ENCODE data around the gene EFCAB13.

EFCAB13 gene

DNA sequence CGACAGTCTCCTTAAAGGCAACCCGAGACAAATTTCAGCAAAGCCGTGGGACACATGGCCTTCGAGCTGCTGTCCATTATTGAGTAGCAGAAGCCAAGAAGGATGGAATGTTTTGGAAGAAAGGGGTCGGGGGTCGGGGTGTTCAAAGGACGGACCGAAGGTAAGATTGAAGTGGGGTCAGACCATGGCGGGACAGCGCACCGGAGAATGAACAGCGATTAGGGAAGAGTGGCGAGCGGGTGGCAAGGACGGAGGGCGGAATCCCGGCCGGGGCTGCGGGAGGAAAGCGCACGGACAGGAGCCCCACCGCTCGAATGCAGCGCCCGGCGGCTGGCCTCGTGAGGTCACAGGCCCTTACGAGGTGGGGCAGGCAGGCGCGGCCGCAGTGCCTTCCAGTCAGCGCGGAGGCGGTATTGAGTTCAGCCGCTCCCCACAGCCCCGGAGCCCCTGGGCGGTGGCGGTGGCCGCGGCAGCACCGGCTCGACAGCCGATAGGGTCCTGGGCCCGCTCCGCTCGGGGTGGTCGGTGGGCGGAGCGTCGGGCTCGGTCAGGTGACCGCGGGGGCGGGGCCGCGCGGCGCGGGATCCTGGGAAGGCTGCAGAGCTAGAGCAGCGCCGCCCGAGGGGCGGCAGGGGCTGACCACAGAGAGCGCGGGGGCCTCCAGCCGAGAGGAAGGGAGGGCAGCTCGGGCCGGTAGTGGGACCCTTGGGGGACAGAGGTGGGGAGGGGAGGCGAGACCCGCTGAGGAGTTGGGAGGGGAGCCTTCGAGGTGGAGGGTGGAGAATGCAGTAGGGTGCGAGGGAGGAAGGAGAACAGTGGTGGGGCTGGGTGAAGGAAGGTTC is at the start of gene EFCAB13 (continued):
- TF ChIP-seq ZNF324 (tag by site-specific recombination; IDR thresholded peaks at IDR 0.05): peak; percentile 62
- peak; percentile 54; the same call in 1 of the 2 replicates for TF ChIP-seq KLF8 (tag by site-specific recombination; IDR thresholded peaks at IDR 0.05)
- TF ChIP-seq, protein P1, sequence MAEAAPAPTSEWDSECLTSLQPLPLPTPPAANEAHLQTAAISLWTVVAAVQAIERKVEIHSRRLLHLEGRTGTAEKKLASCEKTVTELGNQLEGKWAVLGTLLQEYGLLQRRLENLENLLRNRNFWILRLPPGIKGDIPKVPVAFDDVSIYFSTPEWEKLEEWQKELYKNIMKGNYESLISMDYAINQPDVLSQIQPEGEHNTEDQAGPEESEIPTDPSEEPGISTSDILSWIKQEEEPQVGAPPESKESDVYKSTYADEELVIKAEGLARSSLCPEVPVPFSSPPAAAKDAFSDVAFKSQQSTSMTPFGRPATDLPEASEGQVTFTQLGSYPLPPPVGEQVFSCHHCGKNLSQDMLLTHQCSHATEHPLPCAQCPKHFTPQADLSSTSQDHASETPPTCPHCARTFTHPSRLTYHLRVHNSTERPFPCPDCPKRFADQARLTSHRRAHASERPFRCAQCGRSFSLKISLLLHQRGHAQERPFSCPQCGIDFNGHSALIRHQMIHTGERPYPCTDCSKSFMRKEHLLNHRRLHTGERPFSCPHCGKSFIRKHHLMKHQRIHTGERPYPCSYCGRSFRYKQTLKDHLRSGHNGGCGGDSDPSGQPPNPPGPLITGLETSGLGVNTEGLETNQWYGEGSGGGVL (tag by site-specific recombination; IDR thresholded peaks at IDR 0.05): peak; percentile 94
- TF ChIP-seq YY2 (tag by site-specific recombination; IDR thresholded peaks at IDR 0.05): 0 out of 2 replicates have a peak, but pooled peaks have one; percentile 18
- TF ChIP-seq, protein P2, sequence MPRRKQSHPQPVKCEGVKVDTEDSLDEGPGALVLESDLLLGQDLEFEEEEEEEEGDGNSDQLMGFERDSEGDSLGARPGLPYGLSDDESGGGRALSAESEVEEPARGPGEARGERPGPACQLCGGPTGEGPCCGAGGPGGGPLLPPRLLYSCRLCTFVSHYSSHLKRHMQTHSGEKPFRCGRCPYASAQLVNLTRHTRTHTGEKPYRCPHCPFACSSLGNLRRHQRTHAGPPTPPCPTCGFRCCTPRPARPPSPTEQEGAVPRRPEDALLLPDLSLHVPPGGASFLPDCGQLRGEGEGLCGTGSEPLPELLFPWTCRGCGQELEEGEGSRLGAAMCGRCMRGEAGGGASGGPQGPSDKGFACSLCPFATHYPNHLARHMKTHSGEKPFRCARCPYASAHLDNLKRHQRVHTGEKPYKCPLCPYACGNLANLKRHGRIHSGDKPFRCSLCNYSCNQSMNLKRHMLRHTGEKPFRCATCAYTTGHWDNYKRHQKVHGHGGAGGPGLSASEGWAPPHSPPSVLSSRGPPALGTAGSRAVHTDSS (tag by site-specific recombination; IDR thresholded peaks at IDR 0.05): no peak
- TF ChIP-seq, protein P3, sequence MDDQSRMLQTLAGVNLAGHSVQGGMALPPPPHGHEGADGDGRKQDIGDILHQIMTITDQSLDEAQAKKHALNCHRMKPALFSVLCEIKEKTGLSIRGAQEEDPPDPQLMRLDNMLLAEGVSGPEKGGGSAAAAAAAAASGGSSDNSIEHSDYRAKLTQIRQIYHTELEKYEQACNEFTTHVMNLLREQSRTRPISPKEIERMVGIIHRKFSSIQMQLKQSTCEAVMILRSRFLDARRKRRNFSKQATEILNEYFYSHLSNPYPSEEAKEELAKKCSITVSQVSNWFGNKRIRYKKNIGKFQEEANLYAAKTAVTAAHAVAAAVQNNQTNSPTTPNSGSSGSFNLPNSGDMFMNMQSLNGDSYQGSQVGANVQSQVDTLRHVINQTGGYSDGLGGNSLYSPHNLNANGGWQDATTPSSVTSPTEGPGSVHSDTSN (CRISPR knock-in tag; IDR thresholded peaks at IDR 0.05): peak; percentile 75; the same call in 1 of the 2 replicates
- TF ChIP-seq ZNF701 (tag by site-specific recombination; IDR thresholded peaks at IDR 0.05): no peak
- peak; percentile 71; the same call in 1 of the 2 replicates for TF ChIP-seq ZNF777 (tag by site-specific recombination; IDR thresholded peaks at IDR 0.05; ENCODE audit: borderline replicate concordance)
- TF ChIP-seq ZNF202 (tag by site-specific recombination; IDR thresholded peaks at IDR 0.05; ENCODE audit: borderline replicate concordance): no peak
- TF ChIP-seq ZNF132 (tag by site-specific recombination; IDR thresholded peaks at IDR 0.05; ENCODE audit: borderline replicate concordance): no peak
- TF ChIP-seq ZEB2 (tag by site-specific recombination; IDR thresholded peaks at IDR 0.05): peak; percentile 30; the same call in 1 of the 2 replicates
- peak; percentile 45 for TF ChIP-seq SP2 (tag by site-specific recombination; IDR thresholded peaks at IDR 0.05)
- TF ChIP-seq, protein P4, sequence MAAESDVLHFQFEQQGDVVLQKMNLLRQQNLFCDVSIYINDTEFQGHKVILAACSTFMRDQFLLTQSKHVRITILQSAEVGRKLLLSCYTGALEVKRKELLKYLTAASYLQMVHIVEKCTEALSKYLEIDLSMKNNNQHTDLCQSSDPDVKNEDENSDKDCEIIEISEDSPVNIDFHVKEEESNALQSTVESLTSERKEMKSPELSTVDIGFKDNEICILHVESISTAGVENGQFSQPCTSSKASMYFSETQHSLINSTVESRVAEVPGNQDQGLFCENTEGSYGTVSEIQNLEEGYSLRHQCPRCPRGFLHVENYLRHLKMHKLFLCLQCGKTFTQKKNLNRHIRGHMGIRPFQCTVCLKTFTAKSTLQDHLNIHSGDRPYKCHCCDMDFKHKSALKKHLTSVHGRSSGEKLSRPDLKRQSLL (tag by site-specific recombination; IDR thresholded peaks at IDR 0.05): 0 out of 2 replicates have a peak, but pooled peaks have one; percentile 15
- no peak for TF ChIP-seq ZNF157 (tag by site-specific recombination; IDR thresholded peaks at IDR 0.05)
- TF ChIP-seq SP7 (tag by site-specific recombination; IDR thresholded peaks at IDR 0.05): 0 out of 2 replicates have a peak, but pooled peaks have one; percentile 54
- TF ChIP-seq, protein P5, sequence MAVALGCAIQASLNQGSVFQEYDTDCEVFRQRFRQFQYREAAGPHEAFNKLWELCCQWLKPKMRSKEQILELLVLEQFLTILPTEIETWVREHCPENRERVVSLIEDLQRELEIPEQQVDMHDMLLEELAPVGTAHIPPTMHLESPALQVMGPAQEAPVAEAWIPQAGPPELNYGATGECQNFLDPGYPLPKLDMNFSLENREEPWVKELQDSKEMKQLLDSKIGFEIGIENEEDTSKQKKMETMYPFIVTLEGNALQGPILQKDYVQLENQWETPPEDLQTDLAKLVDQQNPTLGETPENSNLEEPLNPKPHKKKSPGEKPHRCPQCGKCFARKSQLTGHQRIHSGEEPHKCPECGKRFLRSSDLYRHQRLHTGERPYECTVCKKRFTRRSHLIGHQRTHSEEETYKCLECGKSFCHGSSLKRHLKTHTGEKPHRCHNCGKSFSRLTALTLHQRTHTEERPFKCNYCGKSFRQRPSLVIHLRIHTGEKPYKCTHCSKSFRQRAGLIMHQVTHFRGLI (tag by site-specific recombination; IDR thresholded peaks at IDR 0.05): peak; percentile 96
- TF ChIP-seq ZFP69B (tag by site-specific recombination; IDR thresholded peaks at IDR 0.05): peak; percentile 17; the same call in 1 of the 2 replicates
- peak; percentile 80 for TF ChIP-seq ZNF660 (tag by site-specific recombination; IDR thresholded peaks at IDR 0.05)
- peak; percentile 75 for TF ChIP-seq ZNF341 (tag by site-specific recombination; IDR thresholded peaks at IDR 0.05; ENCODE audit: low read depth)
- peak; percentile 61; the same call in 1 of the 2 replicates for TF ChIP-seq ZNF501 (tag by site-specific recombination; IDR thresholded peaks at IDR 0.05)
- 0 out of 2 replicates have a peak, but pooled peaks have one; percentile 43 for TF ChIP-seq KLF7 (tag by site-specific recombination; IDR thresholded peaks at IDR 0.05; ENCODE audit: borderline replicate concordance)
- peak; percentile 92 for TF ChIP-seq ZBTB20 (tag by site-specific recombination; IDR thresholded peaks at IDR 0.05)
- TF ChIP-seq ZBTB8A (tag by site-specific recombination; IDR thresholded peaks at IDR 0.05): peak; percentile 51; the same call in 1 of the 2 replicates

Data from HEK293 (cell line).